ENCODE results near the gene COPS2. TPM values are rescaled to one million over a fixed set of nuclear protein-coding genes. Genes with fewer than 3 reads are reported as not detected.
"Not testable (repeated sequence)": the region's sequence is repeated elsewhere in the genome, so short reads cannot be mapped to it uniquely, and the experiment has no call there.

Gene COPS2
- total RNA-seq, 4 donors from 2014 or later = 55.2 to 69.4 (median 65.5) TPM

DNA sequence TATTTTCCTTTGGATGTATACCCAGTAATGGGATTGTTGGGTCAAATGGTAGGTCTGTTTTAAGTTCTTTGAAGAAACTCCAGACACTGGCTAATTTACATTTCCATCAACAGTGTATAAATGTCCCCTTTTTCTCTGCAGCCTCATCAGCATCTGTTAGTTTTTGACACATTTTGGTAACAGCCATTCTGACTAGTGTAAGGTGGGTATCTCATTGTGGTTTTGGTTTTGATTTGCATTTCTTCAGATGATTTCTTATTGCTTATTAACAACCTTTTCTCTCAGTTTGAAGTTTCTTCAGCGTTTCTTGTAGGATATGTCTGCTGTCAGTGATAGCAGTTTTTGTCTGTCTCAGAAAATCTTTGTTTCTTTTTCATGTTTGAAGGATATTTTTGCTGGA, 30.1 kb upstream of the COPS2 start:
- no peak for DNase-seq (ENCODE audit: extremely low spot score)
- Histone ChIP-seq H3K36me3 (no peaks in the 10 kb centered on the region), H3K27me3 (no peaks in the 10 kb centered on the region), H3K27ac (replicated peaks in 1 of 4) (no peak overlapping the region), H3K9me3 (no peaks in the 10 kb centered on the region), H3K4me1 (no peaks in the 10 kb centered on the region), H3K4me3 (no peak overlapping the region)
- intact Hi-C loops (cut with DNase I) = no loop called here
- no peak for TF ChIP-seq POLR2AphosphoS5 (IDR thresholded peaks at IDR 0.05)
- TF ChIP-seq EP300 (IDR thresholded peaks at IDR 0.05) = no peak
- TF ChIP-seq, protein P1, sequence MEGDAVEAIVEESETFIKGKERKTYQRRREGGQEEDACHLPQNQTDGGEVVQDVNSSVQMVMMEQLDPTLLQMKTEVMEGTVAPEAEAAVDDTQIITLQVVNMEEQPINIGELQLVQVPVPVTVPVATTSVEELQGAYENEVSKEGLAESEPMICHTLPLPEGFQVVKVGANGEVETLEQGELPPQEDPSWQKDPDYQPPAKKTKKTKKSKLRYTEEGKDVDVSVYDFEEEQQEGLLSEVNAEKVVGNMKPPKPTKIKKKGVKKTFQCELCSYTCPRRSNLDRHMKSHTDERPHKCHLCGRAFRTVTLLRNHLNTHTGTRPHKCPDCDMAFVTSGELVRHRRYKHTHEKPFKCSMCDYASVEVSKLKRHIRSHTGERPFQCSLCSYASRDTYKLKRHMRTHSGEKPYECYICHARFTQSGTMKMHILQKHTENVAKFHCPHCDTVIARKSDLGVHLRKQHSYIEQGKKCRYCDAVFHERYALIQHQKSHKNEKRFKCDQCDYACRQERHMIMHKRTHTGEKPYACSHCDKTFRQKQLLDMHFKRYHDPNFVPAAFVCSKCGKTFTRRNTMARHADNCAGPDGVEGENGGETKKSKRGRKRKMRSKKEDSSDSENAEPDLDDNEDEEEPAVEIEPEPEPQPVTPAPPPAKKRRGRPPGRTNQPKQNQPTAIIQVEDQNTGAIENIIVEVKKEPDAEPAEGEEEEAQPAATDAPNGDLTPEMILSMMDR (IDR thresholded peaks at IDR 0.05) = no peak
- no peak for TF ChIP-seq POLR2A (IDR thresholded peaks at IDR 0.05; ENCODE audit: low read depth)
- 93% methylated on average over 1 of the region's 1 CpG for WGBS

DNA sequence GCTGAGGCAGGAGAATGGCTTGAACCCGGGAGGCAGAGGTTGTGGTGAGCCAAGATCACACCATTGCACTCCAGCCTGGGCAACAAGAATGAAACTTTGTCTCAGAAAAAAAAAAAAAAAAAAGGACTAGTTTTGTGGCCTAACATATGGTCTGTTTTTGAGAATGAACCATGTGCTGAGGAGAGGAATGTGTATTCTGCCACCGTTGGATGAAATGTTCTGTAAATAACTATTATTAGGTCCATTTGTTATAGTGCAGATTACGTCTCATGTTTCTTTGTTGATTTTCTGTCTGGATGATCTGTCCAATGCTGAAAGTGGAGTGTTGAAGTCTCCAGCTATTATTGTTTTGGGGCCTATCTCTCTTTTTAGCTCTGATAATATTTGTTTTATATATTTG, 28.3 kb upstream of the COPS2 start:
- H3K9me3 ChIP-seq; H3K4me3 ChIP-seq; DNase-seq (ENCODE audit: extremely low spot score); H3K4me1 ChIP-seq; H3K36me3 ChIP-seq; H3K27ac ChIP-seq (replicated peaks in 1 of 4); intact Hi-C loops (cut with DNase I); H3K27me3 ChIP-seq: not testable (repeated sequence)
- WGBS = 78% methylated on average over 3 of the region's 3 CpGs

DNA sequence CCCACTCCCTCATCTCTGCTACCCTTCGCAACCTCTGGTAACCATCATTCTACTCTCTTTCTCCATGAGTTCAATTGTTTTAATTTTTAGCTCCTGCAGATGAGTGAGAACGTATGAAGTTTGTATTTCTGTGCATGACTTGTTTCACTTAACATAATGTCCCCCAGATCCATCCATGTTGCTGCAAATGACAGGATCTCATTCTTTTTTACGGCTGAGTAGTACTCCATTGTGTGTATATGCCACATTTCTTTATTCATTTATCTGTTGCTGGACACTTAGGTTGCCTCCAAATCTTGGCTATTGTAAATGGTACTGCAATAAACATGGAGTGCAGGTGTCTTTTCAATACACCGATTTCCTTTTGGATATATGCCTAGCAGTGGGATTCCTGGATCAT, 26.7 kb upstream of the COPS2 start:
- no peak for DNase-seq (ENCODE audit: extremely low spot score)
- TF ChIP-seq, protein P1 (IDR thresholded peaks at IDR 0.05) = no peak
- TF ChIP-seq POLR2A (IDR thresholded peaks at IDR 0.05; ENCODE audit: low read depth) (no peak), EP300 (IDR thresholded peaks at IDR 0.05) (no peak), POLR2AphosphoS5 (IDR thresholded peaks at IDR 0.05) (no peak)
- H3K36me3 ChIP-seq = no peaks in the 10 kb centered on the region
- H3K27ac ChIP-seq (replicated peaks in 1 of 4) = no peak overlapping the region
- no peaks in the 10 kb centered on the region for H3K27me3 ChIP-seq
- WGBS = 97% methylated on average over 4 of the region's 4 CpGs
- no peaks in the 10 kb centered on the region for H3K4me1 ChIP-seq
- H3K4me3 ChIP-seq = no peak overlapping the region
- H3K9me3 ChIP-seq = no peaks in the 10 kb centered on the region
- intact Hi-C loops (cut with DNase I) = no loop called here

DNA sequence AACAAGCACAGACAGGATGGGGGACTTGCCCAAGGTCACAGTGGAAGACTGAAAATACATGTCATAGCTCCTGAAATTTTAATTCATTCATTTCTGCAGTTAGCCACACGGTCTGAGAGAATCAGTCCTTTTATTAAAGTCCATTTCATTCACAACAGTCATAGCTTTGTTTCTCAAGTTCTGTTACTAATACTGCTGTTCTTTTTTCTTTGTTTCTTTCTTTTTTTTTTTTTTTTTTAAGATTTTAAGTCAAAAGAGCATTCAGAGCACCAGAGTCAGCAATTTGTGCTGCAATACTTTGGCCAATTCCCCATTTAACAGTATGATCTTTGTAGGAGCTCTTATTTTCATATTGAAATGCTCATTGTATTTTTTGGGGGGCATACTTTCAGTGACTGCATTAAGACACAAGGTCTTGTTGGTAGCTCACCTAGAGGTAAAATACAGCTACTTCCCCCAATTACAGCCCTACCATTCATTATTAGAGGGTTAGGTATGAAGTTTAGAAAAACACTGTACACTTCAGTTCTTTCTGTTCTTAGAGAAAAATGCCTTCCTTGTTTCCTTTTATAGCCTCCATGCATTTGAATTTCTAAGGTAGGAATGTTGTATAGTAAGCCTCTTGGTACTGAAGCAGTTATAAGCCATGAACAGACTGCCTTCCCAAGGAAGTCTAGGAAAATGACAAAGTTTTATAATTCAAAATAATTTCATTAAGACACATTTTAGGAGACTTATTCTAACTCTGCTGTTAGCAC, 24.2 kb upstream of the COPS2 start:
- H3K4me3 ChIP-seq = no peak overlapping the region
- H3K36me3 ChIP-seq = no peaks in the 10 kb centered on the region
- no peak for DNase-seq (ENCODE audit: extremely low spot score)
- intact Hi-C loops (cut with DNase I) = no loop called here
- no peaks in the 10 kb centered on the region for H3K27me3 ChIP-seq
- no peak overlapping the region for H3K27ac ChIP-seq (replicated peaks in 1 of 4)
- no peaks in the 10 kb centered on the region for H3K9me3 ChIP-seq
- WGBS = 69% methylated on average over 1 of the region's 1 CpG
- H3K4me1 ChIP-seq = no peaks in the 10 kb centered on the region
- TF ChIP-seq, protein P1 (IDR thresholded peaks at IDR 0.05) = no peak
- TF ChIP-seq POLR2A (IDR thresholded peaks at IDR 0.05; ENCODE audit: low read depth) = no peak
- no peak for TF ChIP-seq EP300 (IDR thresholded peaks at IDR 0.05)
- TF ChIP-seq POLR2AphosphoS5 (IDR thresholded peaks at IDR 0.05) = no peak

DNA sequence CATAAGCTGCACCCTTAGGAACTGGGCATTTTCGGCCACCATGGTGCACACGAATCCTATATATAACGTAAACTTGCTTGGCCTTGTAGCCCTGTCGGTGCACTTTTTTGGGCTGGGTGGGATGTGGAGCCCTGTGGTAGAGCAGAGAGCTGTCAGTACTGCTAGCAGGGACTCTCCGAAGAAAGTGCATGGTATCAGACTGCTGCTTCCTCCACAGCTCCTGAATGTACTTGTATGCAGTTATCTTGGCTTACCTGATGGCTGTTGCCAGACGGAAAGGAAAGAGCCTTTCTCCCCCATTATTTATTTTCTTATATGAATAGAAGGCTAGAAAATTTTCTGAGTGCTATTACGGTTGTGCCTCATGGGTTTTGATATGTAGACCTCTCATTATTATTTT, 23.1 kb upstream of the COPS2 start:
- Histone ChIP-seq H3K4me1 (no peaks in the 10 kb centered on the region), H3K9me3 (no peaks in the 10 kb centered on the region), H3K36me3 (no peaks in the 10 kb centered on the region), H3K27ac (replicated peaks in 1 of 4) (no peak overlapping the region), H3K4me3 (no peak overlapping the region), H3K27me3 (no peaks in the 10 kb centered on the region)
- intact Hi-C loops (cut with DNase I) = no loop called here
- TF ChIP-seq EP300 (IDR thresholded peaks at IDR 0.05) (no peak), POLR2A (IDR thresholded peaks at IDR 0.05; ENCODE audit: low read depth) (no peak), POLR2AphosphoS5 (IDR thresholded peaks at IDR 0.05) (no peak)
- TF ChIP-seq, protein P1 (IDR thresholded peaks at IDR 0.05) = no peak
- no peak for DNase-seq (ENCODE audit: extremely low spot score)
- 91% methylated on average over 7 of the region's 7 CpGs for WGBS

DNA sequence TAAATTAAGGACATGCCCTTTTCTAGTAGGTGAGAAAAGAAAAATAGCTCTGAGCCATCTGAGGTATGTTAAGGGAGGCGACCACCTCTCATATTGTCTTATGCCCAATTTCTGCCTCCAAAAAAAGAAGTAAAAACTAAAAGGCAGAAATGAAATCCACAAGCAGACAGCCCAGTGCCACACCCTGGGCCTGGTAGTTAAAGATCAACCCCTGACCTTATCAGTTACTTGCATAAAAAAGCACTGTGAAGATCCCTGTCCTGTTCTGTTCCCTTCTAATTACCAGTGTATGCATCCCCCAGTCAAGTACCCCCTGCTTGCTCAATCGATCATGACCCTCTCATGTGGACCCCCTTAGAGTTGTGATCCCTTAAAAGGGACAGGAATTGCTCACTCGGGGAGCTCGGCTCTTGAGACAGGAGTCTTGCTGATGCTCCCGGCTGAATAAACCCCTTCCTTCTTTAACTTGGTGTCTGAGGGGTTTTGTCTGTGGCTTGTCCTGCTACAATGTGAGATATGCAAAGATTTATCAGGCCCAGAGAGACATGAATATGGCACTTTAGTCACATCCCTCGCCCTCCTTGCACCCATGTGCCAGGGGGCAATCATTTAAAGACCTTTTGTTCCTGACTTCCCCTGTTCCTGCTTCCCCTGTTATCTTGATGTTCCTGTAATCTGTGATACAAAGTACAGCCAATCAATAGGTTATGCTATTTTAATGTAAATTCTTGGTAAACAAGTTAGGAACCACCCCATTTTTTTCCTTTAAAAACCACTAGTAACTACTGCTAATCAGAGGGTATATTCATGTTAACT, 20.4 kb upstream of the COPS2 start:
- DNase-seq (ENCODE audit: extremely low spot score); H3K27ac ChIP-seq (replicated peaks in 1 of 4); H3K9me3 ChIP-seq; H3K4me3 ChIP-seq; H3K36me3 ChIP-seq; intact Hi-C loops (cut with DNase I); H3K27me3 ChIP-seq: not testable (repeated sequence)
- peaks cover 6 to 11% (median 9%) of the 10 kb centered on the region in 4 donors for H3K4me1 ChIP-seq
- WGBS = 99% methylated on average over 6 of the region's 6 CpGs
